Stimulated activated CD4-positive, alpha-beta T cell treated with anti-CD3 and anti-CD28 coated beads, TNF-alpha, amount 100 ng/mL, for 4 hours (primary cell): ENCODE data around the gene TNRC18.
"Not testable (repeated sequence)": the region's sequence is repeated elsewhere in the genome, so short reads cannot be mapped to it uniquely, and the experiment has no call there.

Source experiments
- DNase-seq, 3 experiments: peaks; one replicate each; pipeline ENCODE4 v3.0.0-alpha.2; 2020; ENCODE audit warnings: low read depth in 3 of 3

TNRC18 gene

GRCh38 chr7:5377279-5377678 is 46.4 kb downstream of the TNRC18 start:
- no peak for DNase-seq

GRCh38 chr7:5375925-5376324 is 47.7 kb downstream of the TNRC18 start:
- DNase-seq: no peak

GRCh38 chr7:5374464-5374863 is 49.2 kb downstream of the TNRC18 start:
- DNase-seq: no peak

GRCh38 chr7:5373300-5373699 is 50.3 kb downstream of the TNRC18 start:
- DNase-seq: no peak

- no peak for DNase-seq
These were observed 52.9 kb downstream of the TNRC18 start for GRCh38 chr7:5370454-5371353.

GRCh38 chr7:5367661-5368060 is 56.0 kb downstream of the TNRC18 start:
- no peak for DNase-seq

GRCh38 chr7:5365976-5366625 is 57.5 kb downstream of the TNRC18 start:
- DNase-seq: peak in 2 of 3 experiments; percentile 30 to 33

GRCh38 chr7:5363729-5364128 is 59.9 kb downstream of the TNRC18 start:
- no peak for DNase-seq

GRCh38 chr7:5362466-5362865 is 61.2 kb downstream of the TNRC18 start:
- no peak for DNase-seq

GRCh38 chr7:5361446-5362127 is 62.0 kb downstream of the TNRC18 start:
- DNase-seq: no peak

- no peak for DNase-seq
These were observed 62.7 kb downstream of the TNRC18 start for GRCh38 chr7:5360971-5361370.

GRCh38 chr7:5360451-5360850 is 63.2 kb downstream of the TNRC18 start:
- no peak for DNase-seq

- not testable (repeated sequence) for DNase-seq
These were observed 63.6 kb downstream of the TNRC18 start for GRCh38 chr7:5360021-5360420.

- no peak for DNase-seq
These were observed 64.3 kb downstream of the TNRC18 start for GRCh38 chr7:5359344-5359743.

GRCh38 chr7:5357951-5358350 is 65.7 kb downstream of the TNRC18 start:
- DNase-seq: no peak

GRCh38 chr7:5356751-5357119 is 66.9 kb downstream of the TNRC18 start:
- DNase-seq: no peak

- DNase-seq: no peak
These were observed 69.0 kb downstream of the TNRC18 start for GRCh38 chr7:5354460-5355232.

- no peak for DNase-seq
These were observed 71.1 kb downstream of the TNRC18 start for GRCh38 chr7:5352440-5353010.

- no peak for DNase-seq
These were observed 71.9 kb downstream of the TNRC18 start for GRCh38 chr7:5351507-5352265.

- DNase-seq: no peak
These were observed 72.8 kb downstream of the TNRC18 start for GRCh38 chr7:5350600-5351385.
